HG03060 (cell line): ENCODE data around the gene RPS6KC1.
"Not testable (repeated sequence)": the region's sequence is repeated elsewhere in the genome, so short reads cannot be mapped to it uniquely, and the experiment has no call there.

Source experiments
- ATAC-seq: cut with Tn5 transposase; IDR thresholded peaks from one replicate; pipeline ENCODE4 v1.9.1; 2021; ENCODE audit warnings: low read depth, moderate number of reproducible peaks; ENCODE audit not compliant: unreplicated experiment

The RPS6KC1 gene

GRCh38 chr1:213053455-213053854 lies 2.4 kb downstream of the RPS6KC1 start:
- ATAC-seq = no peak

DNA sequence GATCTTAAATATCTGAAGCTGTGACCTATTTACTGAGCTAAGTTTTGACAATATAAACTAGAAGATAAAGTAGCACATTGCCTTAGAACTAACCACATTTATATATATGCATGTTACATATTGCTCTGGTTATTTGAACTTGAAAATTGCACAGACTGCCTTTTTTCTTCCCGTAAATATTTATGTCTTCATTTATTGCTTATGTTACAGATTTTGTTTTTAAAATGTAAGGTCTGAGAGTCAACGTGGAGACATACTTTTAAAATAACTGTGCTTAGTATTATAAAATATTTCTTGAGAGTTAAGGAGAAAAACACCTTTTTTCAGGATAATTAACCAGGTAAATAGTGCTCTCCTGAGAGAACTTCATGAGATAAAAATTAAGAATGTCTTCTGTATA lies 3.1 kb downstream of the RPS6KC1 start:
- no peak for ATAC-seq

DNA sequence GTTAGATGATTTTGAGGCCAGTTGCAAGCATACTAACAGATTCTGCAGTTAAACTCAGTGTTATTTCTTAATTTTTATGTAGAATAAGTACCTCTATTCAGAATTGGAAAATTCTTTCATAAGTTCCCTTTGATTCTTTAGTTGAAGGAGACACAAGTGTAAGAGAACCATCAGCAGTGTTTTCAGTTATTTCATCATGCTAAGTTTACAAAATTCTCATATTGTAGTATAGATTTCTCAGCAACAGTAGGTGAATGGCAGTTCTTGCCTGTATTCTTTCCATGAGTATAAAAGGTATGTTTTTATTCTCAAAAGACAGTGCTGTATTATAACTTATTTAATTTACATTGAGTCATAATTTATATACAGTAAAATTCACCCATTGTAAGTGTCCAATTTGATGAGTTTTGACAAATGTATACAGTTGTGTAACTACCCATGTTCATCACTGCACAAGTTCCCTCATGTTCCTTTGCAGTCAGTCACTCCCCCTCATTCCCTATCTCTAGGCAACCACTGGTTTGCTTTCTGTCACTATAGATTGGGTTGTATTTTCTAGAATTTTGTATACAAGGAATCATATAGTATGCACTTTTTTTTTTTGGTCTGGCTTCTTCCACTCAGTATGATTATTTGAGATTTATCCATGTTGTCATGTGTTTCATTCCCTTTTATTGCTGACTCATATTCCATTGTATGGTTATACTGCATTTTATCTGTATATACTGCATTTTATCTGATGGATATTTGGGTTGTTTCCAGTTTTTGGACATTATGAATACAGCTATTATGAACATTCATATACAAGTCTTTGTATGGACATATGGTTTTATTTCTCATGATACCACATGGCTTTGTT lies 3.9 kb downstream of the RPS6KC1 start:
- ATAC-seq = no peak

- ATAC-seq = no peak
Observed at GRCh38 chr1:213055767-213056166, 4.7 kb downstream of the RPS6KC1 start.

GRCh38 chr1:213057264-213058059 lies 6.4 kb downstream of the RPS6KC1 start:
- no peak for ATAC-seq

DNA sequence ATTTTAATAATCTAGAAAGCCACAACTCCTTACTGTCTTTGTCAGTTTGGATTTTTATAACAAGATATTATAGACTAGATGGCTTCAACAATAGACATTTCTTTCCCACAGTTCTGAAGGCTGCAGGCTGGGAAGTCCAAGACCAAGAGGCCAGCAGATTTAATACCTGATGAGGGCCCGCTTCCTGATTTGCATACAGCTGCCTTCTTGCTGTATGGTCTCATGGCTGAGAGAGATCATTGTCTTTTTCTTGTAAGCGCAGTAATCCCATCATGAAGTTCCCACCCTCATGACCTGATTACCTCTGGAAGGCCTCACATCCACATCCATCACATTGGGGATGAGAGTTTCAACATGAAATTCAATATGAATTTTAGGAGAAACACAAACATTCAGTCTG lies 9.8 kb downstream of the RPS6KC1 start:
- ATAC-seq = no peak

DNA sequence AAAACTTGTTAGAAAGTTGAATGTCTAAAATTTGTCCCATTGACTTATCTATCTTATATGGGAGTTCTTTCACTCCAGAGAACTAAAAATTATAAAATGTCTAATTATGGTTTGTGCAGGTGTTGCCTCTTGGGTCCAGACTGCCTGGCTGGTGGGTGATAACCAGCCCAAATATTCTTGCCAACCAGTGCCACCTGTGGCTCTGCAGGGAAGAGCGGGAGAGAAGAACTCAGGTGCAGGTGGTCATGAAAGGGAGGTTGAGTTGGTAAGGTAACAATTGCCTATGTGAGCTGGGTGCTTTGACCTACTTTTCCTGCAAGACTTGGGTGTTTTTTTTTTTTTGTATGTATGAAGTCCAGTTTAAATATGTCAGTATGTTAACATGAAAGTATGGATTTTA lies 10.2 kb downstream of the RPS6KC1 start:
- ATAC-seq = no peak

- ATAC-seq = no peak
Observed at GRCh38 chr1:213065800-213066199, 14.8 kb downstream of the RPS6KC1 start.

GRCh38 chr1:213066363-213066762 lies 15.3 kb downstream of the RPS6KC1 start:
- no peak for ATAC-seq

DNA sequence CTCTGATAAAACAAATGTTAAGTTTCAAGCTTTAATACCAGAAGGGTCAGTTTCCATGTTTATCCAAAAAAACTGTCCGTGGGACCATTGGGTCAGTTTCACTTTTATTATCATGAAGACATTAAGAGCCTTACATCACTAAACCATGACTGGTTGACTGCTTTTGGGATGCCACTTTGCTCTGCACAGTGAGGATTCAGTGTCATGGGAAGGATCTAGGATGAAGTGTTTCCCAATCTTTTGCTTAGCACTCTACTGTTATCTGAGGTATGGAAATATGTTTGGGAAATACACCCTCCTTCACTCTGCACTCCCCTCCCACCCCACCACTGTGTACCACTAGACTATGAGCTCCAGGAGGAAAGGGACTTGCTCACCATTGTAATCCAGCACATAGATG lies 16.3 kb downstream of the RPS6KC1 start:
- ATAC-seq = no peak

- peak; percentile 92 for ATAC-seq
Observed at GRCh38 chr1:213070406-213070805, 19.4 kb downstream of the RPS6KC1 start.

GRCh38 chr1:213075725-213076124 lies 24.7 kb downstream of the RPS6KC1 start:
- peak; percentile 67 for ATAC-seq

- no peak for ATAC-seq
Observed at GRCh38 chr1:213082420-213083111, 31.5 kb downstream of the RPS6KC1 start.

- no peak for ATAC-seq
Observed at GRCh38 chr1:213083112-213083445, 32.0 kb downstream of the RPS6KC1 start.

GRCh38 chr1:213087911-213088310 lies 36.9 kb downstream of the RPS6KC1 start:
- no peak for ATAC-seq

DNA sequence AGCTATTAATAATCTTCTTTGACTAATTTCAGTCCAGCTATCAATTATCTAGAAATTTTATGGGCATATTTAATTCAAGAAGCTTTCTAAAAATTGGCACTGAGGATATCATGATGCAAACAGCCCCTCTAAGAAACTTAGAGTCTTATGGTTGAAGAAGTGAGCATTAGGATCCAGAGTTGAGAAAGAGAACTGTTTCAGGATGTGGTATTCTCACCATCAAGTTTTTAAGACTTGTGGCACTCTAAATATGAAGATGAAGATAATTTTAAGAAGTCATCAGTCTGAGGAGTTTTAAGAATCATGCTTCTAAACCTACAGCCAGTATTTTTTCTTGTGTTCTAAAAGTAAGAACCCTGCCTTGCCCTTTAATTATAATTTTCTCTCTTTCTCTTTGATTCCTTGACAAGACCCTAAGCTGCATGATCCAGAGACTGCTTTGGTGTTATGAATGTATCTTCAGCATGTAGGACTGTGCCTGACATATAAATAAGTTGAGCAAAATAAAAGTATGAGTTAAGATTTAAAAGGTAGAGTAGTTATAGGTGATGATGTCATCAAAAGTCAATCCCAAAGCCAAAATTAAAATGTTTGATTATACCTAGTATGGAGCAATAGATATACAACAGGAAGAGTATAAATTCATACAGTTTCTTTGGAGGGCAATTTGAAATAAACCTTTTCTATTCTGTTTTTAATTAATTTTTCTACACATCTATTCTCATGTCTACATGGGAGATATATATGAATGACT lies 39.1 kb downstream of the RPS6KC1 start:
- no peak for ATAC-seq

- ATAC-seq = no peak
Observed at GRCh38 chr1:213094446-213094845, 43.4 kb downstream of the RPS6KC1 start.

DNA sequence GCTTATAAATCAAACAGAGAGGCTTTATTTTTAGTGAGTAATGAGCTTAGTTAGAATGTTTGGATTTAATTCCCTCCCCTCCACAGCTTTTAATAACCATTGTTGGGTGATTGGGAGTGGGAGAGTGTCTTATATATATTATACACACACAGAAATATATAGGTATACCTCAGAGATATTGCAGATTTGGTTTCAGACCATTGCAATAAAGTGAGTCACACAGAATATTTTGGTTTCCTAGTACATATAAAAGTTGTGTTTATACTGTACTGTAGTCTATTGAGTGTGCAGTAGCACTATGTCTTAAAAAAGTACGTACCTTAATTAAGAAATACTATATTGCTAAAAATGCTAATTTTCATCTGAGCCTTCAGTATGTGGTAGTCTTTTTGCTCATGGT lies 44.4 kb downstream of the RPS6KC1 start:
- ATAC-seq = no peak

DNA sequence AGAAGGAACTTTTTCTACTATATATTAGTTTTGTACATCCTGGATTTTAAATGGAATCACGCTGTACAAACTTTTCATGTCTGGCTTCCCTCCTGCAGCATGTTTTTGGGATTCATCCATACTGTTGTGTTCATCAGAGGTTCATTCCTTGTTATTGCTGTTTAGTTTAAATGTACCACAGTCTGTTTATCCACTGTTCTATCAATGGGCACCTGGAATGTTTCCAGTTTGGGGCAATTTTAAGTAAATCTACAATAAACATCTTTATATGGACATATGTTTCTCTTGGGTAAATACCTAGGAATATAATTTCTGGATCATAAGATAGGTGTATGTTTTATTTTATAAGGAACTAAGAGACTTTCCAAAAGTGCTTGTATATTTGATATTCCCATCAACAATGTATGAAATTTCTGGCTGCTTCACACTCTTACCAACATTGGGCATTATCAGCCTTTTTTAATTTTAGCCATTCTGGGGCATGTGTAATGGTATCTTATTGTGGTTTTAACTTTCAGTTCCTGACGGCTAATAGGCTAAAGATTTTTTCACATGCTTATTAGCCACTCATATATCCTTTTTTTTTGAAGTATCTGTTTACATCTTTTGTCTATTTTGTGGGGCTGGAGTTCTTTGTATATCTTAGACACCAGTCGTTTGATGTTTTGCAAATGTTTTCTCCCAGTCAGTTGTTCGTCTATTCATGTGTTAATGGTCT lies 48.8 kb downstream of the RPS6KC1 start:
- no peak for ATAC-seq

DNA sequence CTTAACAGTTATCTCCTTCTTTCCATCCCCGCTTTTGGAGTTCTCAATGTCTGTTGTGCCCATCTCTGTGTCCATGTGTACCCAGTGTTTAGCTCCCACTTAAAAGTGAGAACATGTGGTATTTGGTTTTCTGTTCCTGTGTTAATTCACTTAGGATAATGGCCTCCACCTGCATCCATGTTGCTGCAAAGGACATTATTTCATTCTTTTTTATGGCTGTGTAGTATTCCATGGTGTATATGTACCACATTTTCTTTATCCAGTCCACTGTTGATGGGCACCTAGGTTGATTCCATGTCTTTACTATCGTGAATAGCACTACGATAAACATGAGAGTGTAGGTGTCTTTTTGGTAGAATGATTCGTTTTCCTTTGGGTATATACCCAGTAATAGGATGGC lies 49.5 kb downstream of the RPS6KC1 start:
- not testable (repeated sequence) for ATAC-seq
